Stimulated activated memory B cell treated with anti-CD40 and anti-IgM and Interleukin-4, amounts not matched to agents 10 μg/mL and 1 μg/mL and 100 μg/mL, for 72 hours (primary cell): ENCODE results near the gene GPR62.
"Not testable (repeated sequence)": the region's sequence is repeated elsewhere in the genome, so short reads cannot be mapped to it uniquely, and the experiment has no call there.

Experiments
- ATAC-seq: fragments of 150-1000 bp; cut with Tn5 transposase; 2 replicates; pipeline ENCODE4 v1.10.0; 2021
- H3K27ac Mint-ChIP-seq: one replicate; pipeline ENCODE4 v1.8.0; 2022; ENCODE audit warnings: mild to moderate bottlenecking, mixed read lengths
- H3K27me3 Mint-ChIP-seq: one replicate; pipeline ENCODE4 v1.8.0; 2022; ENCODE audit warnings: mixed read lengths
- H3K36me3 Mint-ChIP-seq: one replicate; pipeline ENCODE4 v1.8.0; 2022; ENCODE audit warnings: mixed read lengths
- H3K4me1 Mint-ChIP-seq: one replicate; pipeline ENCODE4 v1.8.0; 2022; ENCODE audit warnings: mixed read lengths
- H3K4me3 Mint-ChIP-seq: one replicate; pipeline ENCODE4 v1.8.0; 2022; ENCODE audit warnings: mild to moderate bottlenecking, moderate library complexity, mixed read lengths
- H3K9me3 Mint-ChIP-seq: one replicate; pipeline ENCODE4 v1.8.0; 2022; ENCODE audit warnings: mixed read lengths

The GPR62 gene, protein sequence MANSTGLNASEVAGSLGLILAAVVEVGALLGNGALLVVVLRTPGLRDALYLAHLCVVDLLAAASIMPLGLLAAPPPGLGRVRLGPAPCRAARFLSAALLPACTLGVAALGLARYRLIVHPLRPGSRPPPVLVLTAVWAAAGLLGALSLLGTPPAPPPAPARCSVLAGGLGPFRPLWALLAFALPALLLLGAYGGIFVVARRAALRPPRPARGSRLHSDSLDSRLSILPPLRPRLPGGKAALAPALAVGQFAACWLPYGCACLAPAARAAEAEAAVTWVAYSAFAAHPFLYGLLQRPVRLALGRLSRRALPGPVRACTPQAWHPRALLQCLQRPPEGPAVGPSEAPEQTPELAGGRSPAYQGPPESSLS

GRCh38 chr3:51955175-51955892, at the start of gene GPR62:
Gene GPR62 (plus strand): TSS chr3:51955381. CDS start chr3:51955653, 272 bp downstream.
- H3K4me3 Mint-ChIP-seq, result peak within 1 kb of the TSS; percentile 56

DNA sequence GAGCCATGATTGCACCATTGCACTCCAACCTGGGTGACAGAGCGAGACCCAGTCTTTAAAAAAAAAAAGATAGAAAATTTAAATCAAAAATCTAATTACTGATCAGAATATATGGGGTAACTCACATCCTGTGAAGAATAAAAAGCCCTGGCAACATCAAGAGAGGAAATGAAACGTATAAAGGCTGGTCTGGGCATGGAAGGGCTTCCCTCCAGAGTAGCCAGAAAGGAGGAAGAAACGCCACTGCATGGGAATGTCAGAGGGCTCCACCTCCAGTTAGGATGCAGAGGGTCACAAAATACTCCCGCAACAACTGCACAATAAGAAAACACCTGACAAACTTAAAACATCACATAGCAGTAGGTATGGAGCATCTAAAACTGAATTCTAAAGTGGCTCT, 47.2 kb upstream of the GPR62 start:
- no peak for ATAC-seq
- Mint-ChIP-seq H3K4me3 (no peak overlapping the region), H3K27me3 (peaks cover 58% of the 10 kb centered on the region), H3K9me3 (peaks cover 14% of the 10 kb centered on the region), H3K27ac (no peak overlapping the region), H3K36me3 (peaks cover 6% of the 10 kb centered on the region), H3K4me1 (no peaks in the 10 kb centered on the region)

More at GRCh38 chr3:51955175-51955892, at the start of gene GPR62:
- Mint-ChIP-seq H3K9me3 (no peaks in the 10 kb centered on the region), H3K27ac (no peak within 1 kb of the TSS), H3K4me1 (no peaks in the 10 kb centered on the region), H3K27me3 (peaks cover 38% of the 10 kb centered on the region), H3K36me3 (peaks cover 7% of the 10 kb centered on the region)
- no peak for ATAC-seq

GRCh38 chr3:51916418-51916817, 38.8 kb upstream of the GPR62 start:
- Mint-ChIP-seq H3K4me3 (no peak overlapping the region), H3K27me3 (peaks cover 21% of the 10 kb centered on the region), H3K9me3 (no peaks in the 10 kb centered on the region), H3K36me3 (no peaks in the 10 kb centered on the region), H3K27ac (no peak overlapping the region), H3K4me1 (no peaks in the 10 kb centered on the region)
- ATAC-seq, result no peak

DNA sequence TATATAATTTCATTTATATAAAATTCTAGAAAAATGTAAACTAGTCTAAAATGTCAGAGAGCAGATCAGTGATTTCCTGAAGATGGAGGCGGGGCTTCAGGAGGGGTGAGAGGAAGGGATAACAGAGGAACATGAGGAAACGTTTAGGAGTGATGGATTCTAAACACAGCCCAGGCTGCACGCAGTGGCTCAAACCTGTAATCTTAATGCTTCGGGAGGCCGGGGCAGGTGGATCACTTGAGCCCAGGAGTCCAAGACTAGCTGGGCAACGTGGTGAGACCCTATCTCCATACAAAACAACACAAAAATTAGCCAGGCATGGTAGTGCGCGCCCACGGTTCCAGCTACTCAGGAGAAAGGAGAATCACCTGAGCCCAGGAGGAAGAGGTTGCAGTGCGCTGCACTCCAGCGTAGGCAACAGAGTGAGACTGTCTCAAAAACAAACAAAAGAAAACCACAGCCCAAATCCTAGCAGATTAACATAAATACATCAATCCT, 34.1 kb upstream of the GPR62 start:
- no peaks in the 10 kb centered on the region for H3K36me3 Mint-ChIP-seq
- no peaks in the 10 kb centered on the region for H3K4me1 Mint-ChIP-seq

DNA sequence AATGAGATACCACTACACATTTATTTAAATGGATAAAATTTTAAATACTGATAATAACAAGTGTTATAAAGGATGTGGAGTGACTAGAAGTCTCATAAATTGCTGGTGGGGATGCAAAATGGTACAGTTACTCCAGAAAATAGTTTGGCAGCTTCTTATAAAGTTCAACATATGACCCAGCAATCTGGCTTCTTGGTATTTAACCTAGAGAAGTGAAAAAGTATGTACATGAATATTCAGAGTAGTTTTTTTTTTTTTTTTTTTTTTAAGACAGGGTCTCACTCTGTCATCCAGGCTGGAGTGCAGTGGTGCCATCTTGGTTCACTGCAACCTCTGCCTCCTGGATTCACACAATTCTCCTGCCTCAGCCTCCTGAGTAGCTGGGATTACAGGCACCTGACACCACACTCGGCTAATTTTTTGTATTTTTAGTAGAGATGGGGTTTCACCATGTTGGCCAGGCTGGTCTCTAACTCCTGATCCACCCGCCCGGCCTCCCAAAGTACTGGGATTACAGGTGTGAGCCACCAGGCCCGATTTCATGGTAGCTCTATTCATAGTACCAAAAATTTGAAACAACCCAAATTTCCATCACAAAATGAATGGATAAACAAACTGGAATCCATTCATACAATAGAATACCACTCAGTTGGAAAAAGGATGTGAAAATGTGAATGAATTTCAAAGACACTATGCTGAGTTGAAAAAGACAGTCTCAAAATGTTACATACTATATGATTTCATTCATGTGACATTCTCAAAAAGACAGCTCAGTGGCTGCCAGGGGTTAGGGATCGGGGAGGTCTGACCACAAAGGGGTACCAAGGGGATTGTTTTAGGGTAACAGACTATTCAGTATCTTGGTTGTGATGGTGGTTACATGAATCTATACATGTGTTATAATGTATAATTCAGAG, 27.9 kb upstream of the GPR62 start:
- no peak overlapping the region for H3K27ac Mint-ChIP-seq
- no peaks in the 10 kb centered on the region for H3K4me1 Mint-ChIP-seq
- H3K9me3 Mint-ChIP-seq, result no peaks in the 10 kb centered on the region
- H3K27me3 Mint-ChIP-seq, result peaks cover 2% of the 10 kb centered on the region
- ATAC-seq, result peak; percentile 36
- H3K36me3 Mint-ChIP-seq, result peaks cover 10% of the 10 kb centered on the region
- H3K4me3 Mint-ChIP-seq, result no peak overlapping the region

More for the DNA sequence above, 34.1 kb upstream of the GPR62 start:
- peaks cover 30% of the 10 kb centered on the region for H3K27me3 Mint-ChIP-seq
- H3K4me3 Mint-ChIP-seq, result no peak overlapping the region
- no peak overlapping the region for H3K27ac Mint-ChIP-seq
- no peaks in the 10 kb centered on the region for H3K9me3 Mint-ChIP-seq
- no peak for ATAC-seq

DNA sequence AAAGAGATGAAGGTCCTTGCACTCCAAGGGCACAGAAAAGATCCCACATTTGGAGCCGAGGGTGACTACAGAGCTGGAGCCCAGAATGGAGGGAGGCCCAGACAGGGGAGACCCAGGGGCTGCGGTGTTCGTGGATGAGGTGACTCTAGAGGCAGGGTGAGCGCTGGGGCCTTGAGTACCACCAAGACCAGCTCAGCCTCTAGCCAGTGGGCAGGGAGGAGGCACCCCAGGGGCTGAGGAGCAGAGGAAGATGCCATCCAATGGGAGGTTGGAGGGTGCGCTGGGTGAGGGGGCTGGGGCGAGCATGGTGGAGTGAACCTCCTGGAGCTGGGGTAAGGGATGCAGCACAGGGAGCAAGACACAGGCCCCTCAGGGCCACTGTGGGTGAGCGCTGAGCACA, 26.7 kb upstream of the GPR62 start:
- no peaks in the 10 kb centered on the region for H3K27me3 Mint-ChIP-seq
- H3K9me3 Mint-ChIP-seq, result no peaks in the 10 kb centered on the region
- H3K27ac Mint-ChIP-seq, result no peak overlapping the region
- ATAC-seq, result no peak
- no peaks in the 10 kb centered on the region for H3K4me1 Mint-ChIP-seq
- peaks cover 19% of the 10 kb centered on the region for H3K36me3 Mint-ChIP-seq
- H3K4me3 Mint-ChIP-seq, result no peak overlapping the region

DNA sequence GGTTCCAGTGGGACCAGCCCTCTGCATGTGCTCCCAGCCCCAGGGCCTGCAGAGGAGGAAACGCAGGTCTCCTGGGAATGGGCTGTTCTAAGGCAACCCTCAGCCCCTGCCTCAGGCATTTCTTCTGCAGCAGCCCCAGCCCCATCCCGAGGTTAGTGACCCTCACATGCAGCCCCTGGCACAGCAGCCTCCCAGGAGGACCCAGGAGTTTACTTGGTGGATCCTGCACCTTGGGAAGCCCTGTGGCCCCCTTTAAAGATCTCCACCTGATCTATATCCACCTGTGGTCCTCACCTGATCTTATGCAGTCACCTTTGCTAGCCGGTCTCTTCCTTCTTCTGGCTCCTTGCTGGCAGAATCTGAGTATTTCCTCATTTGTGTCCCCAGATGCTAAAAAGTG, 26.2 kb upstream of the GPR62 start:
- peaks cover 25% of the 10 kb centered on the region for H3K36me3 Mint-ChIP-seq
- H3K27me3 Mint-ChIP-seq, H3K4me3 Mint-ChIP-seq, H3K27ac Mint-ChIP-seq, H3K4me1 Mint-ChIP-seq, H3K9me3 Mint-ChIP-seq, ATAC-seq: not testable (repeated sequence)

GRCh38 chr3:51929420-51930003, 25.7 kb upstream of the GPR62 start:
- no peaks in the 10 kb centered on the region for H3K27me3 Mint-ChIP-seq

GRCh38 chr3:51930439-51930838, 24.7 kb upstream of the GPR62 start:
- no peak overlapping the region for H3K27ac Mint-ChIP-seq
- no peak overlapping the region for H3K4me3 Mint-ChIP-seq
- H3K36me3 Mint-ChIP-seq, result peaks cover 40% of the 10 kb centered on the region
- H3K9me3 Mint-ChIP-seq, result no peaks in the 10 kb centered on the region
- ATAC-seq, result no peak
- H3K4me1 Mint-ChIP-seq, result no peaks in the 10 kb centered on the region
- no peaks in the 10 kb centered on the region for H3K27me3 Mint-ChIP-seq

More at GRCh38 chr3:51929420-51930003, 25.7 kb upstream of the GPR62 start:
- Mint-ChIP-seq H3K9me3 (no peaks in the 10 kb centered on the region), H3K27ac (no peak overlapping the region), H3K4me3 (no peak overlapping the region), H3K4me1 (no peaks in the 10 kb centered on the region), H3K36me3 (peaks cover 30% of the 10 kb centered on the region)
- no peak for ATAC-seq

DNA sequence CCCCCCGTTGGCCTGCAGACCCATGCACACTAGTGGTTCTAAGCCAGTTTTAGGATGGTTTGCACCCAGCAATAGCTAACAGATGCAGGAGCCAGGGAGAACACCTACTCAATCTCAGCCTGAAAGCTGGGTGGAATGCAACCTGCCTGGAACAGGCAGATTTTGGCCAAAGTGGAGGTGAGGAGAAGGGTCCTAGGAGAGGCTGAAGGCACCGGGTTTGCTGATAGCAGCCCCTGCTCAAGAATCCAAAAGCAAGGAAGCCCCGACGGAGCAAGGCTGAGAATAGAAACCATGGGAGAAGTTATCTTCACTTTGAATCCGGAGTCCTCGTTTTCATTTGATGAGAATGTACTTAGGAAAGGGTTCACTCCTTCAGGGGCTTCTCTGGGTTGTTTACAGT, 23.4 kb upstream of the GPR62 start:
- Mint-ChIP-seq H3K4me3 (no peak overlapping the region), H3K4me1 (no peaks in the 10 kb centered on the region), H3K27ac (no peak overlapping the region), H3K27me3 (no peaks in the 10 kb centered on the region), H3K36me3 (peaks cover 53% of the 10 kb centered on the region), H3K9me3 (no peaks in the 10 kb centered on the region)
- ATAC-seq, result no peak

- Mint-ChIP-seq H3K27me3 (no peaks in the 10 kb centered on the region), H3K4me1 (no peaks in the 10 kb centered on the region), H3K9me3 (no peaks in the 10 kb centered on the region), H3K36me3 (peaks cover 62% of the 10 kb centered on the region), H3K4me3 (no peak overlapping the region), H3K27ac (no peak overlapping the region)
- ATAC-seq, result peak; percentile 18
Measured at GRCh38 chr3:51932471-51933370, 22.5 kb upstream of the GPR62 start.

DNA sequence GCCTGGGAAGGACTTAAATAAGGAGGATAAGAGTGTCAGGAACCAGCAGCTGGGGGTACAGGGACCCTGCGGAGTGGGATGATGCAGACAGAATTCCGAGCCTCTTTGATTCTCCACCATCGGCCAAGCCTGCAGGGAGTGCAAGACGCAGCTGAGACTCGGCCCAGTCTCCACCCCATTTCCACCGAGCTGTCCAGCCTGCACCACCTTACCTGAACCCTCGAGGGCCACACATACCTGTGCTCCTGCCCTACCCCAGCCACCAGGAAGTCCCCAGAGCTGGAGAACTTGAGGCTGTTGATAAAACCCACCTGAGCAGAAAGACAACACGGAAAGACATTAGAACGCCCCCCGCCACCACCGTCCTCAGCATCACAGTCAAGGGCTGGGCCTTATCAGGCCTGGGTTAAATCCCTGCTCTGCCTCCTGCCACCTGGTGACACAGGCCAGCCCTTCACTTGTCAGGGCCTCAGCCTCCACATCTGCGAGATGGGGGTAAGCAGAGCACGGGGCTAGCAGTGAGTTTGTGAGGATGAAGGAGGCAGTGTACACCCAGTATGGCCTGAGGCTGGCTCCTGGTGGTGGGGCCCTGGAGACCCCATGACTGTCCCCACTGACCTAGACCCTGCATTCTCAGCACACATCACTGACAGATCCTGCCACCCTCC, 21.6 kb upstream of the GPR62 start:
- Mint-ChIP-seq H3K27ac (no peak overlapping the region), H3K36me3 (peaks cover 71% of the 10 kb centered on the region), H3K4me1 (no peaks in the 10 kb centered on the region), H3K9me3 (no peaks in the 10 kb centered on the region), H3K27me3 (no peaks in the 10 kb centered on the region), H3K4me3 (no peak overlapping the region)
- no peak for ATAC-seq

- H3K4me1 Mint-ChIP-seq, result peaks cover 5% of the 10 kb centered on the region
- H3K9me3 Mint-ChIP-seq, result no peaks in the 10 kb centered on the region
- no peak for ATAC-seq
- no peak overlapping the region for H3K4me3 Mint-ChIP-seq
- no peak overlapping the region for H3K27ac Mint-ChIP-seq
- H3K27me3 Mint-ChIP-seq, result no peaks in the 10 kb centered on the region
- peaks cover 76% of the 10 kb centered on the region for H3K36me3 Mint-ChIP-seq
Measured at GRCh38 chr3:51934139-51934850, 20.9 kb upstream of the GPR62 start.
